WI38 (cell line): ENCODE measurements around the gene SYCP3.

Experiments
- H3K4me3 ChIP-seq: 2 replicates; pipeline ENCODE4 v1.5.1; 2011; ENCODE audit warnings: low read depth, mild to moderate bottlenecking, control low read depth, low read length
- TF ChIP-seq, protein P1 (sequence below): IDR thresholded peaks from 2 replicates; pipeline ENCODE4 v1.5.1; 2012; ENCODE audit warnings: low read depth, mild to moderate bottlenecking, control low read depth, low read length

The SYCP3 gene

GRCh38 chr12:101680647-101681046, 58.6 kb downstream of the SYCP3 start:
- TF ChIP-seq, protein P1, sequence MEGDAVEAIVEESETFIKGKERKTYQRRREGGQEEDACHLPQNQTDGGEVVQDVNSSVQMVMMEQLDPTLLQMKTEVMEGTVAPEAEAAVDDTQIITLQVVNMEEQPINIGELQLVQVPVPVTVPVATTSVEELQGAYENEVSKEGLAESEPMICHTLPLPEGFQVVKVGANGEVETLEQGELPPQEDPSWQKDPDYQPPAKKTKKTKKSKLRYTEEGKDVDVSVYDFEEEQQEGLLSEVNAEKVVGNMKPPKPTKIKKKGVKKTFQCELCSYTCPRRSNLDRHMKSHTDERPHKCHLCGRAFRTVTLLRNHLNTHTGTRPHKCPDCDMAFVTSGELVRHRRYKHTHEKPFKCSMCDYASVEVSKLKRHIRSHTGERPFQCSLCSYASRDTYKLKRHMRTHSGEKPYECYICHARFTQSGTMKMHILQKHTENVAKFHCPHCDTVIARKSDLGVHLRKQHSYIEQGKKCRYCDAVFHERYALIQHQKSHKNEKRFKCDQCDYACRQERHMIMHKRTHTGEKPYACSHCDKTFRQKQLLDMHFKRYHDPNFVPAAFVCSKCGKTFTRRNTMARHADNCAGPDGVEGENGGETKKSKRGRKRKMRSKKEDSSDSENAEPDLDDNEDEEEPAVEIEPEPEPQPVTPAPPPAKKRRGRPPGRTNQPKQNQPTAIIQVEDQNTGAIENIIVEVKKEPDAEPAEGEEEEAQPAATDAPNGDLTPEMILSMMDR: no peak
- no peak overlapping the region for H3K4me3 ChIP-seq

DNA sequence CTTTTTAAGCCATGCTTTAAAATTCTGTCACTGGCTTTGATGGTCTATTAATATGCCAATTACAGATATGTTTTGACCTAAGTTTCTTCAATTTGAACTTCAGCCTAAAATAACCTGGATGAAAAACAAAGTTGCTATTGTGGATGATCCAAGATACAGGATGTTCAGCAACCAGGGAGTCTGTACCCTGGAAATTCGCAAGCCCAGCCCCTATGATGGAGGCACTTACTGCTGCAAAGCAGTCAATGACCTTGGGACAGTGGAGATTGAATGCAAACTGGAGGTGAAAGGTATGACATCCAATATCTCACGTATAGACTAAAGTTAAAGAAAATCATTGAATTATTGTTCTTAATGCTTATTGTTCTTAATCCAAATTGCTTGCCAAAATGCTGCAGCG, 59.0 kb downstream of the SYCP3 start:
- TF ChIP-seq, protein P1: no peak
- H3K4me3 ChIP-seq: no peak overlapping the region
